Astrocyte (in vitro differentiated cells and primary cell): ENCODE measurements around the gene ANKRD28.

Experiments
- EZH2 ChIP-seq: IDR thresholded peaks from 2 replicates; pipeline ENCODE4 v1.6.1; 2012; ENCODE audit warnings: mild to moderate bottlenecking, low read length, inconsistent platforms; ENCODE audit not compliant: insufficient read depth
- TF ChIP-seq, protein P1 (sequence below): IDR thresholded peaks from 2 replicates; pipeline ENCODE4 v1.5.1; 2011; ENCODE audit warnings: low read depth, mild to moderate bottlenecking, inconsistent platforms, low read length, moderate library complexity; ENCODE audit not compliant: insufficient read depth

DNA sequence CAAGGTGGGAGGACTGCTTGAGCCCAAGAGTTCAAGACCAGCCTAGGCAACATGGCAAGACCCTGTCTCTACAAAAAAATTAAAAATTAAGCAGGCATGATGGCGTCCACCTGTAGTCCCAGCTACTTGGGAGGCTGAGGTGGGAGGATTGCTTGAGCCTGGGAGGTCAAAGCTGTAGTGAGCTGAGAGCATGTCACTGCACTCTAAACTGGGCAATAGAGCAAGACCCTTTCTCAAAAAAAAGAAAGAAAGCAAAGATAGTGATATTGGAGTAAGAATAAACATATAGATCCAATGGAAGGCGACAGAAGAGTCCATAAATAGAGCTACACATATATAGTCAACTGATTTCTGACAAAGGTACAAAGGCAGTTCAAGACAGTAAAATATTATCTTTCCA, 21.3 kb upstream of the ANKRD28 start:
- TF ChIP-seq EZH2 = no peak
- TF ChIP-seq, protein P1, sequence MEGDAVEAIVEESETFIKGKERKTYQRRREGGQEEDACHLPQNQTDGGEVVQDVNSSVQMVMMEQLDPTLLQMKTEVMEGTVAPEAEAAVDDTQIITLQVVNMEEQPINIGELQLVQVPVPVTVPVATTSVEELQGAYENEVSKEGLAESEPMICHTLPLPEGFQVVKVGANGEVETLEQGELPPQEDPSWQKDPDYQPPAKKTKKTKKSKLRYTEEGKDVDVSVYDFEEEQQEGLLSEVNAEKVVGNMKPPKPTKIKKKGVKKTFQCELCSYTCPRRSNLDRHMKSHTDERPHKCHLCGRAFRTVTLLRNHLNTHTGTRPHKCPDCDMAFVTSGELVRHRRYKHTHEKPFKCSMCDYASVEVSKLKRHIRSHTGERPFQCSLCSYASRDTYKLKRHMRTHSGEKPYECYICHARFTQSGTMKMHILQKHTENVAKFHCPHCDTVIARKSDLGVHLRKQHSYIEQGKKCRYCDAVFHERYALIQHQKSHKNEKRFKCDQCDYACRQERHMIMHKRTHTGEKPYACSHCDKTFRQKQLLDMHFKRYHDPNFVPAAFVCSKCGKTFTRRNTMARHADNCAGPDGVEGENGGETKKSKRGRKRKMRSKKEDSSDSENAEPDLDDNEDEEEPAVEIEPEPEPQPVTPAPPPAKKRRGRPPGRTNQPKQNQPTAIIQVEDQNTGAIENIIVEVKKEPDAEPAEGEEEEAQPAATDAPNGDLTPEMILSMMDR = no peak
